ENCODE measurements around the gene HLA-DRB5.
"Not testable (repeated sequence)": the region's sequence is repeated elsewhere in the genome, so short reads cannot be mapped to it uniquely, and the experiment has no call there.

Gene HLA-DRB5

GRCh38 chr6:32501016-32501415 lies 29.1 kb downstream of the HLA-DRB5 start:
- no peak for DNase-seq (ENCODE audit: low read depth)

- no peak for DNase-seq (ENCODE audit: low read depth)
Observed at GRCh38 chr6:32492351-32492750, 37.7 kb downstream of the HLA-DRB5 start.

- DNase-seq (ENCODE audit: low read depth): no peak
Observed at GRCh38 chr6:32491700-32492099, 38.4 kb downstream of the HLA-DRB5 start.

GRCh38 chr6:32488083-32488482 lies 42.0 kb downstream of the HLA-DRB5 start:
- no peak for DNase-seq (ENCODE audit: low read depth)

- no peak for DNase-seq (ENCODE audit: low read depth)
Observed at GRCh38 chr6:32484614-32484998, 45.5 kb downstream of the HLA-DRB5 start.

- no peak for DNase-seq (ENCODE audit: low read depth)
Observed at GRCh38 chr6:32483968-32484613, 46.0 kb downstream of the HLA-DRB5 start.

GRCh38 chr6:32475392-32476206 lies 54.5 kb downstream of the HLA-DRB5 start:
- DNase-seq (ENCODE audit: low read depth): no peak

GRCh38 chr6:32473376-32474348 lies 56.4 kb downstream of the HLA-DRB5 start:
- not testable (repeated sequence) for DNase-seq (ENCODE audit: low read depth)

- no peak for DNase-seq (ENCODE audit: low read depth)
Observed at GRCh38 chr6:32472781-32473375, 57.2 kb downstream of the HLA-DRB5 start.

GRCh38 chr6:32467743-32468503 lies 62.2 kb downstream of the HLA-DRB5 start:
- not testable (repeated sequence) for DNase-seq (ENCODE audit: low read depth)

Measured in T-helper 22 cell (primary cell).